ENCODE results near the gene BMP10. TPM values are rescaled to one million over a fixed set of nuclear protein-coding genes. Genes with fewer than 3 reads are reported as not detected.

BMP10 gene
- total RNA-seq, 1 donor from 2014 or later: not detected

DNA sequence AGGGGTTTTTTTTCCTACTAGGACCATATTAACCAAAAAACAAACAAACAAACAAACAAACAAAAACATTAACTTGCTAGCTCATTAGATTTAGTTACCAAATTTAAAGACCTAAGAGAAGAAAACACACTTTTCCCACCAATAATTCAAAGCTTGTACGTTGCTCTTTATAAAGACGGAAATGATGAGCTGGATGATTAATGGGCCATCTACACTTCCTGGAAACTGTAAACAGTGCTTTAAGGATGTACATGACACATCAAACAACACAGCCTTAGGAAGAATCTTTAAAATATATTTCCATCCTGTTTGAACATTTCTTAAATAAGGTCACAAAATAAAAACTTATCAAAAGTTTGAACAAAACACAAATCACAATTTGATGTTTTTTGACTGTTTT, 982 bp downstream of the BMP10 start:
- no peaks in the 10 kb centered on the region for H3K4me1 ChIP-seq
- H3K4me2 ChIP-seq: no peak overlapping the region
- H3K27ac Mint-ChIP-seq: no peak overlapping the region
- TF ChIP-seq, protein P1, sequence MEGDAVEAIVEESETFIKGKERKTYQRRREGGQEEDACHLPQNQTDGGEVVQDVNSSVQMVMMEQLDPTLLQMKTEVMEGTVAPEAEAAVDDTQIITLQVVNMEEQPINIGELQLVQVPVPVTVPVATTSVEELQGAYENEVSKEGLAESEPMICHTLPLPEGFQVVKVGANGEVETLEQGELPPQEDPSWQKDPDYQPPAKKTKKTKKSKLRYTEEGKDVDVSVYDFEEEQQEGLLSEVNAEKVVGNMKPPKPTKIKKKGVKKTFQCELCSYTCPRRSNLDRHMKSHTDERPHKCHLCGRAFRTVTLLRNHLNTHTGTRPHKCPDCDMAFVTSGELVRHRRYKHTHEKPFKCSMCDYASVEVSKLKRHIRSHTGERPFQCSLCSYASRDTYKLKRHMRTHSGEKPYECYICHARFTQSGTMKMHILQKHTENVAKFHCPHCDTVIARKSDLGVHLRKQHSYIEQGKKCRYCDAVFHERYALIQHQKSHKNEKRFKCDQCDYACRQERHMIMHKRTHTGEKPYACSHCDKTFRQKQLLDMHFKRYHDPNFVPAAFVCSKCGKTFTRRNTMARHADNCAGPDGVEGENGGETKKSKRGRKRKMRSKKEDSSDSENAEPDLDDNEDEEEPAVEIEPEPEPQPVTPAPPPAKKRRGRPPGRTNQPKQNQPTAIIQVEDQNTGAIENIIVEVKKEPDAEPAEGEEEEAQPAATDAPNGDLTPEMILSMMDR (IDR thresholded peaks at IDR 0.05): no peak
- TF ChIP-seq EZH2 (IDR thresholded peaks at IDR 0.05) (no peak), EZH2phosphoT487 (IDR thresholded peaks at IDR 0.05) (no peak)
- H3K4me3 Mint-ChIP-seq: no peak overlapping the region
- H3K4me1 Mint-ChIP-seq: no peaks in the 10 kb centered on the region
- no peak overlapping the region for H3K27ac ChIP-seq
- DNase-seq (ENCODE audit: low spot score): no peak
- no peaks in the 10 kb centered on the region for H3K9me3 ChIP-seq (ENCODE audit: low read depth)
- H4K20me1 ChIP-seq (ENCODE audit: low read depth): no peaks in the 10 kb centered on the region
- no peak overlapping the region for H2AFZ ChIP-seq (replicated peaks)
- H3K36me3 Mint-ChIP-seq: no peaks in the 10 kb centered on the region
- H3K9ac ChIP-seq: no peak overlapping the region
- peaks cover 2% of the 10 kb centered on the region for H3K27me3 Mint-ChIP-seq (ENCODE audit: insufficient read depth, low read depth)
- H3K79me2 ChIP-seq (ENCODE audit: low read depth): no peaks in the 10 kb centered on the region
- no peak overlapping the region for H3K4me3 ChIP-seq
- H3K9me3 Mint-ChIP-seq: no peaks in the 10 kb centered on the region
- no peaks in the 10 kb centered on the region for H3K36me3 ChIP-seq
- H3K27me3 ChIP-seq: no peaks in the 10 kb centered on the region
- no peaks in the 10 kb centered on the region for H3F3A ChIP-seq (ENCODE audit: low read depth)

- TF ChIP-seq EZH2 (IDR thresholded peaks at IDR 0.05) (no peak), EZH2phosphoT487 (IDR thresholded peaks at IDR 0.05) (no peak)
- TF ChIP-seq, protein P1 (IDR thresholded peaks at IDR 0.05): no peak
- no peaks in the 10 kb centered on the region for H4K20me1 ChIP-seq (ENCODE audit: low read depth)
- no peak overlapping the region for H3K4me2 ChIP-seq
- no peaks in the 10 kb centered on the region for H3K9me3 ChIP-seq (ENCODE audit: low read depth)
- no peak overlapping the region for H2AFZ ChIP-seq (replicated peaks)
- peaks cover 5% of the 10 kb centered on the region for H3K4me1 ChIP-seq
- Mint-ChIP-seq H3K9me3 (no peaks in the 10 kb centered on the region), H3K27me3 (ENCODE audit: insufficient read depth, low read depth) (no peaks in the 10 kb centered on the region), H3K36me3 (no peaks in the 10 kb centered on the region), H3K4me1 (no peaks in the 10 kb centered on the region), H3K27ac (no peak overlapping the region), H3K4me3 (no peak overlapping the region)
- no peaks in the 10 kb centered on the region for H3K36me3 ChIP-seq
- no peak for DNase-seq (ENCODE audit: low spot score)
- no peaks in the 10 kb centered on the region for H3K79me2 ChIP-seq (ENCODE audit: low read depth)
- H3K4me3 ChIP-seq: no peak overlapping the region
- no peak overlapping the region for H3K9ac ChIP-seq
- H3K27ac ChIP-seq: no peak overlapping the region
- H3K27me3 ChIP-seq: no peaks in the 10 kb centered on the region
- H3F3A ChIP-seq (ENCODE audit: low read depth): no peaks in the 10 kb centered on the region
These were observed 6.1 kb downstream of the BMP10 start for GRCh38 chr2:68865108-68865507.

DNA sequence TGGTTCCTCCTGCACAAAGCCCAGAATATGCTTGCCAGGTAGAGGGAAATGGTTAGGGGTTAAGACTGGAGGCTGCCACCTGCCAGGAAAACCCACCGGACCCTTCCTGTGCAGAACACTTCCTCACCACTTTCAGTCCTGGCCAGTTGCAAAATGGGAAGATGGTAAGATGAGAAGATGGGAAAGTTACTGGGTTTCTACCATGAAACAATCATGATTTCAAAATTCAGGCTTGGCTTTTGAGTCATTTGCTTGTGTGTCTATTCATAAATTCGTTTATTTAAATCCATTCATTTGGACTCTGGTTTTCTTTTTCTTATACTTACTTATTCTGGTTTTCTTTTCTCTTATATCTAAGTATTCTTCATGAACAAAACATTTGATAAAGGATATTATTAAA, 7.2 kb downstream of the BMP10 start:
- no peak for DNase-seq (ENCODE audit: low spot score)
- H3F3A ChIP-seq (ENCODE audit: low read depth): no peaks in the 10 kb centered on the region
- no peaks in the 10 kb centered on the region for H3K27me3 Mint-ChIP-seq (ENCODE audit: insufficient read depth, low read depth)
- H3K36me3 Mint-ChIP-seq: no peaks in the 10 kb centered on the region
- no peak overlapping the region for H3K4me3 Mint-ChIP-seq
- TF ChIP-seq EZH2 (IDR thresholded peaks at IDR 0.05): no peak
- TF ChIP-seq EZH2phosphoT487 (IDR thresholded peaks at IDR 0.05): no peak
- TF ChIP-seq, protein P1 (IDR thresholded peaks at IDR 0.05): no peak
- no peaks in the 10 kb centered on the region for H3K27me3 ChIP-seq
- H3K9me3 Mint-ChIP-seq: no peaks in the 10 kb centered on the region
- no peak overlapping the region for H2AFZ ChIP-seq (replicated peaks)
- H3K27ac Mint-ChIP-seq: no peak overlapping the region
- H3K4me1 ChIP-seq: peaks cover 15% of the 10 kb centered on the region
- H4K20me1 ChIP-seq (ENCODE audit: low read depth): no peaks in the 10 kb centered on the region
- H3K27ac ChIP-seq: no peak overlapping the region
- no peak overlapping the region for H3K9ac ChIP-seq
- H3K79me2 ChIP-seq (ENCODE audit: low read depth): no peaks in the 10 kb centered on the region
- no peak overlapping the region for H3K4me2 ChIP-seq
- no peaks in the 10 kb centered on the region for H3K9me3 ChIP-seq (ENCODE audit: low read depth)
- peaks cover 6% of the 10 kb centered on the region for H3K4me1 Mint-ChIP-seq
- no peaks in the 10 kb centered on the region for H3K36me3 ChIP-seq
- no peak overlapping the region for H3K4me3 ChIP-seq

Measured in neural progenitor cell (in vitro differentiated cells).